Epithelial cell of alveolus of lung (primary cell): ENCODE data around the gene FAM83G. TPM values are rescaled to one million over a fixed set of nuclear protein-coding genes. Genes with fewer than 3 reads are reported as not detected.

Experiments used
- total RNA-seq: library from RNA; depleted of rRNA; stranded (reverse); fragments of >200 nt; gene quantifications from 2 replicates; pipeline ENCODE4 v1.2.1, GENCODE V29; 2015

FAM83G gene, protein sequence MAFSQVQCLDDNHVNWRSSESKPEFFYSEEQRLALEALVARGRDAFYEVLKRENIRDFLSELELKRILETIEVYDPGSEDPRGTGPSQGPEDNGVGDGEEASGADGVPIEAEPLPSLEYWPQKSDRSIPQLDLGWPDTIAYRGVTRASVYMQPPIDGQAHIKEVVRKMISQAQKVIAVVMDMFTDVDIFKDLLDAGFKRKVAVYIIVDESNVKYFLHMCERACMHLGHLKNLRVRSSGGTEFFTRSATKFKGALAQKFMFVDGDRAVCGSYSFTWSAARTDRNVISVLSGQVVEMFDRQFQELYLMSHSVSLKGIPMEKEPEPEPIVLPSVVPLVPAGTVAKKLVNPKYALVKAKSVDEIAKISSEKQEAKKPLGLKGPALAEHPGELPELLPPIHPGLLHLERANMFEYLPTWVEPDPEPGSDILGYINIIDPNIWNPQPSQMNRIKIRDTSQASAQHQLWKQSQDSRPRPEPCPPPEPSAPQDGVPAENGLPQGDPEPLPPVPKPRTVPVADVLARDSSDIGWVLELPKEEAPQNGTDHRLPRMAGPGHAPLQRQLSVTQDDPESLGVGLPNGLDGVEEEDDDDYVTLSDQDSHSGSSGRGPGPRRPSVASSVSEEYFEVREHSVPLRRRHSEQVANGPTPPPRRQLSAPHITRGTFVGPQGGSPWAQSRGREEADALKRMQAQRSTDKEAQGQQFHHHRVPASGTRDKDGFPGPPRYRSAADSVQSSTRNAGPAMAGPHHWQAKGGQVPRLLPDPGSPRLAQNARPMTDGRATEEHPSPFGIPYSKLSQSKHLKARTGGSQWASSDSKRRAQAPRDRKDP
- 9.9 and 16.2 TPM in 2 replicates for total RNA-seq

DNA sequence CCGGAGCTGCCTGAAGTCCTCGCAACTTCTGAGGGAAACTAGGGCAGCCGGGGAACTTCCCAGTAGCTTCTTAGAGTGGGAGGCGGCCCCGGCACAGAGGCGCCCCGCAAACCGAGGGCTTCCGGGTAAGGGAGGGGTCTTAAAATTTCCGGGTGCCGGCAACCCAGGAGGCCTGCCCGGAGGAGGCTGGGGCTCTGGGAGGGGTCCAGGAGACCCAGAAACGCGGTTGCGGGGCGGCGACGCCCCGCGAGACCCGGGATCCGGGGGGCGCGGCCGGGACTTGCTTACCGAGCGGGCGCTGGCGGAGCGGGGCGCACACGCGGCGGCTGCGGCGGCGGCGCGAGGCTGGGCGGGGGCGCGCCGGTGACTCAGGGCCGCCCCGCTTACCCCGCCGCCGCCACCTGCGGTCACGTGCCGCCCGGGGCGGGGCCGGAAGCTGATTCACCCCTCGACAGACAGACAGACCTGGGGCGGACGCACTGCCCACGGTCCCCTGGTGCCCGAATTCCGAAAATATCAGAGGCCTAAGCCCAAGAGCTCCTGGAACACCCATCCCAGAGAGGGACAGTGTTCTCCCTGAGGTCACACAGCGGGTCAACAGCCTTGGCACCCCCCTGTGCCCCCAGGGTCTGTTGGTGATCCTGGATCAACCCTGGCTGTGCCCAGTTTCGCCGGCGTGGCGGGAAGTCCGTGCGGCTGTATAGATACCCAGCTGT, at the start of gene FAM83G:
FAM83G (minus strand) TSS at position 344 of the 716 bp plus-strand sequence. CDS start 723 bp downstream, outside the sequence.

DNA sequence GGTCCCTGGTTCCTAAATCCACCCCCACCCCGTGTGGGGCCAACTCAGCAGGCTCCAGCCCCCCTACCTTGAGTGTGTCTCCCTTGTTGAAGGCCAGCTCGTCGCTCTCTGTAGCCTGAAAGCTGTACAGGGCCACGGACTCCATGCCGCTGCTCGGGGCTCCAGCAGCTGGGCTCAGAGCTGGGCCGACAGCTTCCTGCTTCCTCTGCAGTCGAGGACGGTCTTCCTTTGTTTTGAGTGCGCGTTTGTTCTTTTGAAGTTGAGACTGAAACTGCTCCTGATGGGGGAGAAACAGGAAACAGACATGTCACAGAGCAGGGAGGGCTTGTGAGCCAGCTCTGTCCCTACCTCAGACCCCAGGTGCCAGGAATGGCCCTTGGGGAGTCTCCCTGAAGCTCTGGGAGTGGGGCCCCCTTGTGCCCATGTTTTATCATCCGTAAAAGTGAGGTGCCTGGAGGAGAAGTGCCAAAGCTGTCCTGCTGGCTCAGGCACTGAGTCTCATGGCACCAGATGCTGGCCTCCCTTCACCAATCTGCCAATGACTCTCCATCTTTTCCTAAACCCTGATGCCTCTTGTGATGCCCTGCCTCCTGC, 42.3 kb upstream of the FAM83G start, which contains the start of gene GRAP:
GRAP (minus strand) TSS at position 176 of the 594 bp plus-strand sequence; CDS start at position 145, 31 bp downstream.

DNA sequence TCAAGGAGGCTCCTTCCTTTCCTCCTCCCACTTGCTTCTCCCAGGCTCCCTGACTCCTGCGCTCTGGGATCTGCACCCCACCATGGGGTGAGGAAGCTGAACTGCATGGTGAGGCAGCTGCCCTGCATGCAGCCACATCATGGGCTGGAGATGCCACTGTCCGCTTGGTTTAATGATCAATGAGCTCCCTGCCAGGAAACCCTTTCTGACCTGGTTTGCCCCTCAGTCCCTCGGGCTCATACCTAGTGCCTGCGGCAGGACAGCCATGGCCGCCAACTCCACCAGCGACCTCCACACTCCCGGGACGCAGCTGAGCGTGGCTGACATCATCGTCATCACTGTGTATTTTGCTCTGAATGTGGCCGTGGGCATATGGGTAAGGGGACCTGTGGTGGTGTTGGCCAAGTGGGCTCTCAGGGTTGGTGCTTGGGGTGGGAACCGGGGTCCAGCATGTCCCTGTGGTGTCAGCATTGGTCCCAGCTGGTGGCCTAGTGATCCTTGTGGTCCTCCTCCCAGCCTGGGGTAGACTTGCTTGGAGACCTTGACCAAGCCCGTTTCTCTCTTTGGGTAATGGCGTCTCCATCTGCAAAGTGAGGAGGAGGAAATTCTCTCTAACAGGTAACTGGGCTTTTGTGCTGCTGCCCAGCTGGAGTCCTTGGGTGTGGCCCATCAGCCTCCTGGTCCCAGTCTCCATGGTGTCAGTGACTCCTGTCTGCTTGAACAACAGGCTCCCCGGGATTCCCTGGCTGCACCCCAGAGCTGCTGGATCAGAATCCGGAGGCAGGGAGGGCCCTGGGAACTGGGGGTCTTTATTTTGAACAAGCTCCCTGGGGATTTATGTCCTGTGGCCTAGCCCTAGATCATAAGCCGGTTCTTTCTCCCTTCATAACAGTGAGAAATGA, 52.4 kb downstream of the FAM83G start, which contains the start of gene SLC5A10:
SLC5A10 (plus strand) TSS at position 225 of the 902 bp plus-strand sequence; CDS start at position 266, 41 bp downstream.

Other genes starting within 250 kb of the FAM83G start
- 28.1 and 31.3 TPM in 2 replicates for gene TVP23B, start 223.6 kb downstream of the FAM83G start, total RNA-seq
- 22.0 and 29.6 TPM in 2 replicates for gene PRPSAP2, start 146.6 kb downstream of the FAM83G start, total RNA-seq
- gene SLC5A10, start 52.6 kb downstream of the FAM83G start, total RNA-seq, result not detected in 2 replicates
- 0.72 and 1.2 TPM in 2 replicates for gene GRAP, start 42.2 kb upstream of the FAM83G start, total RNA-seq
- 0.72 and 1.0 TPM in 2 replicates for gene GRAPL, start 122.8 kb upstream of the FAM83G start, total RNA-seq
- 19.5 and 21.9 TPM in 2 replicates for gene EPN2, start 232.6 kb upstream of the FAM83G start, total RNA-seq